GM21619 (cell line): ENCODE results near the gene TOP2B.
A peak's percentile ranks its signal among the peaks of the same experiment; 100 is the strongest.

Source experiments
- ATAC-seq: cut with Tn5 transposase; IDR thresholded peaks from one replicate; pipeline ENCODE4 v1.9.1; 2021; ENCODE audit not compliant: unreplicated experiment

The TOP2B gene

GRCh38 chr3:25664812-25665314, at the start of gene TOP2B:
Gene TOP2B, minus strand, starts transcription at chr3:25664907. Its CDS starts 610 bp downstream, at chr3:25664297.
- ATAC-seq: peak; percentile 85

GRCh38 chr3:25713341-25713985, 48.8 kb upstream of the TOP2B start:
- ATAC-seq: no peak

- ATAC-seq: no peak
These were observed 46.4 kb upstream of the TOP2B start for GRCh38 chr3:25711090-25711489.

GRCh38 chr3:25708036-25708435, 43.3 kb upstream of the TOP2B start:
- no peak for ATAC-seq

GRCh38 chr3:25707268-25707926, 42.7 kb upstream of the TOP2B start:
- ATAC-seq: no peak

GRCh38 chr3:25706213-25706612, 41.5 kb upstream of the TOP2B start:
- ATAC-seq: no peak

GRCh38 chr3:25697553-25697952, 32.8 kb upstream of the TOP2B start:
- no peak for ATAC-seq

GRCh38 chr3:25695731-25696420, 31.2 kb upstream of the TOP2B start:
- no peak for ATAC-seq

- no peak for ATAC-seq
These were observed 28.5 kb upstream of the TOP2B start for GRCh38 chr3:25693238-25693637.

- no peak for ATAC-seq
These were observed 27.6 kb upstream of the TOP2B start for GRCh38 chr3:25692341-25692740.

- ATAC-seq: no peak
These were observed 26.2 kb upstream of the TOP2B start for GRCh38 chr3:25690768-25691533.

GRCh38 chr3:25689226-25689625, 24.5 kb upstream of the TOP2B start:
- no peak for ATAC-seq

- no peak for ATAC-seq
These were observed 23.0 kb upstream of the TOP2B start for GRCh38 chr3:25687742-25688141.

- ATAC-seq: no peak
These were observed 22.1 kb upstream of the TOP2B start for GRCh38 chr3:25686766-25687165.

- ATAC-seq: no peak
These were observed 19.2 kb upstream of the TOP2B start for GRCh38 chr3:25683882-25684281.

- no peak for ATAC-seq
These were observed 18.7 kb upstream of the TOP2B start for GRCh38 chr3:25683410-25683809.

GRCh38 chr3:25679642-25680302, 15.1 kb upstream of the TOP2B start:
- no peak for ATAC-seq

GRCh38 chr3:25679166-25679565, 14.5 kb upstream of the TOP2B start:
- no peak for ATAC-seq

- no peak for ATAC-seq
These were observed 13.9 kb upstream of the TOP2B start for GRCh38 chr3:25678581-25678980.

GRCh38 chr3:25677121-25677520, 12.4 kb upstream of the TOP2B start:
- no peak for ATAC-seq

GRCh38 chr3:25674670-25675069, 10.0 kb upstream of the TOP2B start:
- no peak for ATAC-seq
